GM18526 (cell line): Measurements from ENCODE around the gene FOXS1.

ENCODE experiments used
- POLR2A ChIP-seq: IDR thresholded peaks from 3 replicates; pipeline ENCODE4 v1.6.1; 2011; ENCODE audit not compliant: insufficient read length; ENCODE audit errors: extremely low read depth

FOXS1 gene

GRCh38 chr20:31808481-31808880, 36.9 kb downstream of the FOXS1 start:
- no peak for TF ChIP-seq POLR2A

- no peak for TF ChIP-seq POLR2A
Measured at GRCh38 chr20:31806564-31807355, 38.6 kb downstream of the FOXS1 start.

GRCh38 chr20:31803552-31804291, 41.7 kb downstream of the FOXS1 start:
- no peak for TF ChIP-seq POLR2A

GRCh38 chr20:31801508-31801907, 43.9 kb downstream of the FOXS1 start:
- TF ChIP-seq POLR2A: no peak

GRCh38 chr20:31797364-31797763, 48.0 kb downstream of the FOXS1 start:
- no peak for TF ChIP-seq POLR2A
